HG03571 (cell line): ENCODE data around the gene WIPF2.

Experiments
- ATAC-seq: cut with Tn5 transposase; IDR thresholded peaks from one replicate; pipeline ENCODE4 v1.9.1; 2021; ENCODE audit not compliant: unreplicated experiment

WIPF2 gene

GRCh38 chr17:40325156-40326013, 106.3 kb downstream of the WIPF2 start:
- ATAC-seq = no peak

- no peak for ATAC-seq
Measured at GRCh38 chr17:40326014-40326831, 107.1 kb downstream of the WIPF2 start.

GRCh38 chr17:40326832-40327199, 107.7 kb downstream of the WIPF2 start:
- no peak for ATAC-seq

- ATAC-seq = no peak
Measured at GRCh38 chr17:40327244-40327729, 108.2 kb downstream of the WIPF2 start.

- no peak for ATAC-seq
Measured at GRCh38 chr17:40327735-40328385, 108.8 kb downstream of the WIPF2 start.

- ATAC-seq = no peak
Measured at GRCh38 chr17:40328386-40328766, 109.3 kb downstream of the WIPF2 start.

- no peak for ATAC-seq
Measured at GRCh38 chr17:40329839-40330794, 111.0 kb downstream of the WIPF2 start.

GRCh38 chr17:40330850-40331470, 111.9 kb downstream of the WIPF2 start:
- ATAC-seq = no peak

- no peak for ATAC-seq
Measured at GRCh38 chr17:40331743-40332641, 112.9 kb downstream of the WIPF2 start.
